ENCODE results near the gene CAMTA1. TPM values are rescaled to one million over a fixed set of nuclear protein-coding genes. Genes with fewer than 3 reads are reported as not detected.

The CAMTA1 gene
- total RNA-seq, 2 experiments from 2014 or later, result 43.3 to 46.0 TPM

DNA sequence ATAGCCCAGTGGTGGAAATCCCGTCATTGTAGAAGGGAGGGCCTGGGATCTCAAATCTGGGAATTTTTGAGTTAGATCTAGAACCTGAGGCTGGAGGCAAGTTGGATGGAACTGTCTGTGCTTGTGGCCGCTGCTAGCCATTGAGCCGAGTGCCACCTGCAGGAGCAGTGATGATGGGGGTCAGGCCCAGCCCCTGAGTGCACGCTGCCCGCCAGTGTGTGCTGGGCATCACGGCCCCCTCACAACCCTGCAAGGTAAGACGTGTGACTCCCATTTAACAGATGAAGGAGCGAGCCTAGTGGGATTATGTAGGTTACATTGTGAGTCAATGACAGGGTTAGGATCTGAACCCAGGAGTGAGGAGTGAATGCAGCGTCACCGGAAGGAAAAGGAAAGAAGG is 407.2 kb downstream of the CAMTA1 start:
- no peaks in the 10 kb centered on the region for H3K4me1 Mint-ChIP-seq (ENCODE audit: low read depth)
- H3K36me3 Mint-ChIP-seq (ENCODE audit: low read depth), result no peaks in the 10 kb centered on the region
- ChIA-PET POLR2A (no interaction called here), CTCF (no interaction called here)
- no peak for DNase-seq
- H3K27ac Mint-ChIP-seq, result no peak overlapping the region
- ATAC-seq, result no peak
- H3K4me3 Mint-ChIP-seq, result no peak overlapping the region
- H3K27me3 Mint-ChIP-seq (ENCODE audit: low read depth), result peaks cover 10% of the 10 kb centered on the region
- no peaks in the 10 kb centered on the region for H3K9me3 Mint-ChIP-seq (ENCODE audit: insufficient read depth)

DNA sequence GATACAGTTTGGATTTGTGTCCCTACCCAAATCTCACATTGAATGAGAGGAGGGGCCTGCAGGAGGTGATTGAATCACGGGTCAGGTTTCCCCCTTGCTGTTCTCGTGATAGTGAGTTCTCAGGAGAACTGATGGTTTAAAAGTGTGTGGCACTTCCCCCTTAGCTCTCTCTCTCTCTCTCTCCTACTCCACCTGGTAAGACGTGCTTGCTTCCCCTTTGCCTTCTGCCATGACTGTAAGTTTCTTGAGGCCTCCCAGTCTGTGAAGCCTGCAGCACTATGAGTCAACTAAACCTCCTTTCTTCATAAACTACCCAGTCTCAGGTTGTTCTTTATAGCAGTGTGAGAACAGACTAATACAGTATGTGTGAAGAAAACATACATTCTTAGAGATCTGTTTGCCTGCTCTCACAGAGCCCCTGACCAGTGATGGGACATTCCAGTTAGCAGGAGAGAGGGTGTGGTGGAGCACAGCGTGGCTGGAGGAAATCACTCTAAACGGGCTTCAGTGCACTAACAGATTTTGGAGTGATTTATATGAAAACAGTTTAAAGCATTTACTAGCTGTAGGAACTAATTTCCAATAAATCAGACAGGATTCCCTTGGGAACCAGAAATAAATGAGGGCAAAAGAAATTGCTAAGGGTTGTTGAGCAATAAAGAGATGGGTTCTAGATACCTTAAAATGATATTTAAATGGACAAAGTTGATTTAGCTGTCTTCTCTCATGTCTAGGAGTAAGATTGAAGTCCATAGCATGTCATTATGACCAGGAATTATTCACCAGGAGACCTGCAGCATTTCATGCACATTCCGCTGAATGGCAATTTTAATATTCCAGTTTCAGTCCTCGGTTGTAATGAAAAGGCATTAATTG is 411.0 kb downstream of the CAMTA1 start:
- no peak overlapping the region for H3K4me3 Mint-ChIP-seq
- no peaks in the 10 kb centered on the region for H3K9me3 Mint-ChIP-seq (ENCODE audit: insufficient read depth)
- H3K36me3 Mint-ChIP-seq (ENCODE audit: low read depth), result no peaks in the 10 kb centered on the region
- ATAC-seq, result no peak
- ChIA-PET POLR2A (no interaction called here), CTCF (no interaction called here)
- H3K27me3 Mint-ChIP-seq (ENCODE audit: low read depth), result peaks cover 2% of the 10 kb centered on the region
- DNase-seq, result no peak
- no peak overlapping the region for H3K27ac Mint-ChIP-seq
- no peaks in the 10 kb centered on the region for H3K4me1 Mint-ChIP-seq (ENCODE audit: low read depth)

DNA sequence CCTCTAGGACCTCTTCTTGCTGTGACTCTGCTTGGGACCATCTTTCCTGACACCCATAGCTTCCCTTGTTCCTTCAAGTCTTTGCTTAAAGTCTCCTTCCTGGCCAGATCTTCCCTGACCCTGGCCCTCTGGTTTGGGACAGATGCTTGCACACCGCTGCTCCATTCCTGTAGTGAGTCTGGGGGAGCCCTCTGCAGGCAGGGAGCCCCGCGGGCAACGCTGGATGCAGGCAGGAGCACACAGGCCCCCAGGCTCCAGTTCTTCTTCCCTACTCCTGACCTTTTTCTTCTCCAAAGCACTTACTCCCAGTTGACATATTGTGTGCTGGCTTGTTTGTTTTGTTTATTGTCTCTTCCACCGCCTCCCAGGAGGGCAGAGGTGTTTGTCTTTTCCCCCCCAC is 413.4 kb downstream of the CAMTA1 start:
- Mint-ChIP-seq H3K36me3 (ENCODE audit: low read depth) (no peaks in the 10 kb centered on the region), H3K9me3 (ENCODE audit: insufficient read depth) (no peaks in the 10 kb centered on the region), H3K27me3 (ENCODE audit: low read depth) (peaks cover 7% of the 10 kb centered on the region), H3K4me3 (no peak overlapping the region), H3K27ac (no peak overlapping the region), H3K4me1 (ENCODE audit: low read depth) (no peaks in the 10 kb centered on the region)
- DNase-seq (no peak), ATAC-seq (no peak)
- ChIA-PET CTCF (no interaction called here), POLR2A (no interaction called here)

DNA sequence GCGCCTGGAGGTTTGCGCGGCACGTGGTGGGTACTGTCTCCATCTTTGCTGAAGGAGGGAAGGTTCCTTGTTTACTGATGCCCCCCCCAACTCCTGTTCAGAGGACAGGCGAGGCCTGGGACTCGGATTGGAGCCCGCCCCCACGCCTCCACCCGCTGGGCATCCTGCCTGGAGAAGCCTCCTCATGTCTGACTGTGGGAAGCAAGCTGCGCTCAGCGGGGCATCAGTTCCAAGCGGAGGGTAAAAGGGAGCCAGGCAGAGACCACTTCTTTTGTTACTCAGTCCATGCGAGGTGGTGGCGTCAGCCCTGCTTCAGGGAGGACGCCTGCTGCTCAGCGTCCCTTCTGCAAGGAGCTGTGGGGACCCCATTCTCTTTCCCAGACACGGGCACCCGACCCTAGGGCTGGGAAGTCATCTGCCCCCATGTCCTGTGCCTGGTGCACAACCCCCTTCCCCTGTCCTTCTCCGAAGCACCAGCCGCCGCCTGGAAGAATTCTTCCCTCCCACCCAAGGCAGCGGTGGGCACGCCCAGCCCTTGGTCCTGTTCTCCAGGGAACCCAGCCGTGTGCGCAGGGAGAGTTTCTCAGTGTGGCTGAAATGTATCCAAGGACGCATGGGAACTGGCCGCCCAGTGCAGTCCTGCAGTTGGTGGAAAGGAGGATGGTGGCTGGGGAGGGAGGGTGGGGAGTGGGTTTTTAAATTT is 414.0 kb downstream of the CAMTA1 start:
- H3K27ac Mint-ChIP-seq, result no peak overlapping the region

DNA sequence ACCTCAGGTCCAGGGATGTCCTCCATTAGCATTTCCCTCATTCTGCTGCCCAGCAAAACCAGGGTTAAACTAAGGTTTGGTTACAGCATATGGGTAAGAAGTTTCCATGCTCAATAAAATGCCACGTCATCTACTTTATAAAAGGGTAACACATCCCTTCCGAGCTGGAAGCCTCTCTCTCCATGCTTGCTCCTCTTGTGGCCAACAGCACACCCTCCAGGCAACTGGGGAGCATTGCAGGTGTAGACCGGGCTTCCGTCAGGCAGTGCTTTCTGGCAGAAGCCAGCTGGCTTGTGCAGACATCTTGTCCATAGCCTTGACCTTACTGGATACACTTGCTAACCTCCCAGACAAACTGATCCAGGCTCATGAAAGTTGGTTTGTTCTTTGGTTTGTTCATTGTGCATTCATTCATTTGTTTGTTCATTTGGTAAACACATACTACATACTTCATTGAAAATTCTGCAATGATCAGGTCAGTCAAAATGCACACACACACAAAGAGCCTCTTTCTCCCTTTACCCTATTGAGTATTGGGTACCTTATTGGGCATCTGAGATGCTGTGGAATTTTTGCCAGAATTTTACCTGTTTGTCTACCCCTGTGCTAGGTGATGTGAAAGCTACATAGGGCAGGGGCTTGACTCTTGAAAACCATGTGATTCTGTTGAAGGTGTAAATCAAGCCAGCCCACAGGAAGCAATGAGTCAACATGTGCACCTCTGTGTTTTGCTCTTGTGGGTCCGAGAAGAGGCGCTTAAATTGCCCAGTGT is 422.8 kb downstream of the CAMTA1 start:
- peak; percentile 50 for DNase-seq
- Mint-ChIP-seq H3K4me1 (ENCODE audit: low read depth) (no peaks in the 10 kb centered on the region), H3K36me3 (ENCODE audit: low read depth) (no peaks in the 10 kb centered on the region), H3K4me3 (no peak overlapping the region), H3K27me3 (ENCODE audit: low read depth) (peaks cover 11% of the 10 kb centered on the region), H3K27ac (no peak overlapping the region), H3K9me3 (ENCODE audit: insufficient read depth) (no peaks in the 10 kb centered on the region)
- ChIA-PET CTCF (interaction anchor here (0.9 to 2.3 kb wide), 4 partner anchors 11 to 488 kb away, joined by 3 to 19 read pairs (median 9); no protein-coding TSS in a partner anchor), POLR2A (no interaction called here)
- ATAC-seq, result peak; percentile 57

More for the DNA sequence above, 414.0 kb downstream of the CAMTA1 start:
- Mint-ChIP-seq H3K4me1 (ENCODE audit: low read depth) (no peaks in the 10 kb centered on the region), H3K4me3 (no peak overlapping the region), H3K27me3 (ENCODE audit: low read depth) (peaks cover 7% of the 10 kb centered on the region), H3K9me3 (ENCODE audit: insufficient read depth) (no peaks in the 10 kb centered on the region), H3K36me3 (ENCODE audit: low read depth) (no peaks in the 10 kb centered on the region)
- DNase-seq, result no peak
- POLR2A ChIA-PET, result no interaction called here
- no peak for ATAC-seq
- CTCF ChIA-PET, result no interaction called here

DNA sequence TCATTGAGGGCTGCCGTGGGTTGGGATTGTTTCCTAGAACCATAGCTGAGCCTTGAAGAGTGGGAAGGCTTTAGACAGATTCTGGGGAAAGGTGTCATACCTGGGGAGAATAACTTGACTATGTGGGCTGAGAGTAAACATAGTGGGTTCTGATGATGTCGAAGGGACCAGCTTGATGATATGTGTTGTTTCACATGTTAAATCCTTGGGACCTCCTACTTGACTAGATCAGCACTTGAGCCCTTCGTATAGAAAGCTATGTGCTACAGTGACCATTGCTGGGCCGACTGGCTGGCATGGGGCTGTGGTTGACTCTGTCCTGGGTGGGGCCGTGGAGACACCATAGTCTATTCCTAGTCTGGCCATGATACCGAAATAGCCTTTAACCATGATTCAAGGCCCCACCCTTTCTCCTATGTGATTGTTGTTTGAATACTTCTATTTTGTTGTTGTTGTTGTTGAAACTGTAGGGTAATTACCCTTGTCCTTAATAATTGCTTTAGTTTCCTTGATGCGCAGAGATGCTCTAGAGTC is 423.5 kb downstream of the CAMTA1 start:
- ChIA-PET CTCF (interaction anchor here (1.1 to 2.3 kb wide), 3 partner anchors 11 to 489 kb away, joined by 6 to 19 read pairs (median 12); no protein-coding TSS in a partner anchor), POLR2A (no interaction called here)
- ATAC-seq (no peak), DNase-seq (no peak)
- no peak overlapping the region for H3K4me3 Mint-ChIP-seq
- H3K27me3 Mint-ChIP-seq (ENCODE audit: low read depth), result peaks cover 11% of the 10 kb centered on the region
- no peaks in the 10 kb centered on the region for H3K36me3 Mint-ChIP-seq (ENCODE audit: low read depth)
- H3K9me3 Mint-ChIP-seq (ENCODE audit: insufficient read depth), result no peaks in the 10 kb centered on the region
- no peak overlapping the region for H3K27ac Mint-ChIP-seq
- H3K4me1 Mint-ChIP-seq (ENCODE audit: low read depth), result no peaks in the 10 kb centered on the region

DNA sequence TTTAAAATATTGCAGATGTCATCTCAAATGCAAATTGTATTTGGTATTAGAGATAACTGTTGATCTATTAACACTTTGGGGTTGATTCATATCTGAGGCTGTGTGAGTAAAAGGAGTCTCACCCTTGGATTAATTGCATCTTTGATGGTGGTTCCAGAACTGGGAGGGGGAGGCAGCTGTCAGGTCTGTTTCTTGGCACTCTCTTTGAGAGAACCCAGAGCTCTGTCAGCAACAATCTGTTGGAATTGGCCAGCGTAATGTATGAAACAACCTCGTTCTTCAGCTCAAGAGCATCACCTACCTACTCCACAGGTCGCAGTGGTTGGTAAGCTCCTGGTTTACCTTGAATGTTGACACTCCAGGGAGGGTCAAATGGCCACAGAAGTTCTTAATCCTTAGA is 424.1 kb downstream of the CAMTA1 start:
- Mint-ChIP-seq H3K9me3 (ENCODE audit: insufficient read depth) (no peaks in the 10 kb centered on the region), H3K4me1 (ENCODE audit: low read depth) (no peaks in the 10 kb centered on the region), H3K36me3 (ENCODE audit: low read depth) (no peaks in the 10 kb centered on the region), H3K4me3 (no peak overlapping the region), H3K27ac (no peak overlapping the region), H3K27me3 (ENCODE audit: low read depth) (peaks cover 11% of the 10 kb centered on the region)
- ChIA-PET POLR2A (no interaction called here), CTCF (no interaction called here)
- DNase-seq (no peak), ATAC-seq (no peak)

DNA sequence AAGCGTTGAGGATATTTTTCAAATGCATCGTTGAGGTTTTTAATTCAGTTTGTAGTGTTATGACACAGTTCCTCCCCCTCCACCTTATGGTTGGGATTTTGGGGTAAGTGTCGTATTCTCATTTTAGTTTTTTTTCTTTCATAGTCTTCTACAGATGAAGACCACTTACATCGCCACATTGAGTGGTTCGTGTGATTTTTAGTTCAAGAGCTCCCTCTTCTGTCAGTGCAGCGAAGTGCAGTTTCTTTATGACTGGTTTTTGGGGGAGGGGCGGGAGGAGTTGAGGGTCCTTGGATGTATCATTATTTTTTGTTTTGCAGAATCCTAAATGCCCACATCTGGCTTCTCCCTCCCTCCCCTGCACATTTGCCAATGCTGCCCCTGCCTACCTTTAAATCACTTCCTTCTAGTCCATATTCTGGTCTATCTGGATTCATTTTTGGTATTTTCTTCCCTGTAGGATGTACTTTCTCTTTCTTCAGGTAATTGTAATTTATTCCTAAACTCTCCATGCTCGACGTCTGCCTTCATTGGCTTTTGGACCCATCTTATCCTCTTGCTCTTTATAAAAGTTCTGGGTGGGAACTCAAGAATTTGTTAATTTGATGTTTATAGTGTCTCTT is 433.1 kb downstream of the CAMTA1 start:
- H3K36me3 Mint-ChIP-seq (ENCODE audit: low read depth), result no peaks in the 10 kb centered on the region
- peaks cover 9% of the 10 kb centered on the region for H3K27me3 Mint-ChIP-seq (ENCODE audit: low read depth)
- H3K27ac Mint-ChIP-seq, result no peak overlapping the region
- CTCF ChIA-PET, result interaction anchor here (0.6 to 1.0 kb wide), 4 partner anchors 175 to 499 kb away, joined by 3 to 4 read pairs (median 3); no protein-coding TSS in a partner anchor
- POLR2A ChIA-PET, result no interaction called here
- no peaks in the 10 kb centered on the region for H3K4me1 Mint-ChIP-seq (ENCODE audit: low read depth)
- DNase-seq (peak; percentile 49), ATAC-seq (no peak)
- H3K9me3 Mint-ChIP-seq (ENCODE audit: insufficient read depth), result no peaks in the 10 kb centered on the region
- no peak overlapping the region for H3K4me3 Mint-ChIP-seq

DNA sequence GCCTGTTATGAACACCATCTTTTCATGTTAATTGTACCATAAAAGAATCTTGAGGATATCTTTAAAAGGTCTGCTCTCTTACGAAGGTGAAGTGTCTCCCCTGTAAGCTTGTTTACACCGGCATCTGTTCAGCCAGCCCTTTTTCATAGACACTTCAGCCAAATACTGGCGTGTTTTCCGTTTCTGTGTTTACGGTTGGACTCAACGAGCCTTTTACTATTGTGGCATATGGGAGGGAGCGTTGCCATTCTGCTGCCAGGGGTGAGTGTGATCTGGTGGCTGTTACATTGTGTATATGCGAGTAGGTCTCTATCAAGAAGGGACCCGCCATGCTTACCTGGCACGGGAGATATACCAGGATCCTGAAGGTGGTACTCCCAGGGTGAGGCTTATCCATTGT is 433.8 kb downstream of the CAMTA1 start:
- no peak for ATAC-seq

DNA sequence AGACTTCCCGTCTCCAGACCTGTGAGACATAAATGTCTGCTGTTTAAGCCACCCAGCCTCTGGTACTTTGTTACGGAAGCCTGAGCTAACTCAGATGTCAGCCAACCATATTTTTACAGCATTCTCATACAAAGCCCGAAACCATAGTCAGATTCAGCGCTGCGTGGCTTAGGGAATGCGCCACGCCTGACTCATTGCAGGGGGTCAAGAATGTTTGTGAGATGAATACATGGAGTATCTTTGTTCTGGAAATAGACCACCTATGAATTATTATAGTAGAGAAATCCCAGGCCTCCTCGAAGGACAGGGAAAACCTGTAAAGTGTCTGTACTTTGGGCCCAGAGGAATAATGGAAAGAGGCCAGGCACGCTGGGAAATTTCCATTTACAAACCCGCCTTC is 434.8 kb downstream of the CAMTA1 start:
- ATAC-seq, result no peak
- ChIA-PET CTCF (no interaction called here), POLR2A (no interaction called here)
- H3K4me3 Mint-ChIP-seq, result no peak overlapping the region
- H3K9me3 Mint-ChIP-seq (ENCODE audit: insufficient read depth), result no peaks in the 10 kb centered on the region
- H3K27me3 Mint-ChIP-seq (ENCODE audit: low read depth), result peaks cover 9% of the 10 kb centered on the region
- no peaks in the 10 kb centered on the region for H3K36me3 Mint-ChIP-seq (ENCODE audit: low read depth)
- DNase-seq, result no peak
- no peaks in the 10 kb centered on the region for H3K4me1 Mint-ChIP-seq (ENCODE audit: low read depth)
- no peak overlapping the region for H3K27ac Mint-ChIP-seq

More for the DNA sequence above, 433.8 kb downstream of the CAMTA1 start:
- POLR2A ChIA-PET, result no interaction called here
- Mint-ChIP-seq H3K36me3 (ENCODE audit: low read depth) (no peaks in the 10 kb centered on the region), H3K9me3 (ENCODE audit: insufficient read depth) (no peaks in the 10 kb centered on the region), H3K27me3 (ENCODE audit: low read depth) (peaks cover 9% of the 10 kb centered on the region), H3K4me1 (ENCODE audit: low read depth) (no peaks in the 10 kb centered on the region), H3K27ac (no peak overlapping the region), H3K4me3 (no peak overlapping the region)
- CTCF ChIA-PET, result no interaction called here
- DNase-seq, result no peak

DNA sequence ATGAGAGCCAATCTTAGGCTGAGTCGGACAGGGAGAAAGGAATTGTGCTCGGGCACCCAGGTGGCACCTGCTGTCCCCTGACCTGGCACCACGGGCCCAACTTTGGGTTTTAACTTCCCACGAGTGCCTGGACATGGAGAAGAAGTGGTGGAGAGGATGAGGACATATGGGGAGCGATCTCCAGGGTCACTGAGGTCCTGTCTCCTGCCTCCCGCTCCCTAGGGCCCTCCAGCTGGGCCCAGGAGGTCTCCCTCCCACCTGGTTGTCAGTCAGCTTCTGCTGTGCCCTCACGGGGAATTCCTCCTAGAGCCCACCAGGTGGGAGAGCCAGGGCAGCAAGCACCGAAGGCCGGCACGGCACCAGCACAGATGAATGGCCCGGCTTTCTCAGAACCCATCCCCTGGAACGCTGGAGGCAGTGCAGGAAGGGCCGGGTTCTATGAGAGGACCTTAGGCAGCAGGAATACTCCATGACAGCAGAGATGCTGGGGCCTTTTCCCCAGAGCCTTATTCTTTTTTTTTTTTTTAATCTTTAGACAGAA is 435.5 kb downstream of the CAMTA1 start:
- Mint-ChIP-seq H3K27ac (no peak overlapping the region), H3K4me3 (no peak overlapping the region), H3K4me1 (ENCODE audit: low read depth) (no peaks in the 10 kb centered on the region), H3K9me3 (ENCODE audit: insufficient read depth) (no peaks in the 10 kb centered on the region), H3K27me3 (ENCODE audit: low read depth) (peaks cover 9% of the 10 kb centered on the region), H3K36me3 (ENCODE audit: low read depth) (no peaks in the 10 kb centered on the region)
- no peak for DNase-seq
- ATAC-seq, result no peak
- ChIA-PET CTCF (no interaction called here), POLR2A (no interaction called here)
